ENCODE data around the gene YKT6.

DNA sequence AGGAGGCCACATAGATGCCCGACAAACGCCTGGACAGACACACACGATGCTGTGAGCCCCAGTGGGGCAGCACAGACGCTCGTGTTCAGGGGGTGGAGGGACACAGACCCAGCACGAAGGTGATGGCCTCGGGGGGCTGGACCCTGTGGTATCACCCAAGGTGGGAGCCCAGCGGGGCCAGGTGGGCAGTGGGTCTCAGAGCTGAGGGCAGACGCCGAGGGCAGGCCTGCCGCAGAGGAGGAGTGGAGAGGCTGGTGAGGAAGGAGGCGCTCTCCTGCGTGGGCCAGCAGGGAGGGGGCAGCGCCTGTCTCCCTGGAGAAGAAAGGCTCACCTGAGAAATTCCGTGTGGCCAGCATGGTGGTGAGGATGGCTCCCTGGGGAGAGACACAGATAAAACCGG is 39.6 kb downstream of the YKT6 start:
- TF ChIP-seq POLR2A (IDR thresholded peaks at IDR 0.05; ENCODE audit: low read depth, low read length) (no peak), POLR2AphosphoS5 (IDR thresholded peaks at IDR 0.05; ENCODE audit: insufficient read depth, low read depth, low read length) (no peak), EZH2 (IDR thresholded peaks at IDR 0.05; ENCODE audit: borderline replicate concordance, low read depth, low read length, severe bottlenecking) (no peak), MYC (IDR thresholded peaks at IDR 0.05; ENCODE audit: low read depth, low read length) (no peak), FOS (IDR thresholded peaks at IDR 0.05; ENCODE audit: borderline replicate concordance, insufficient read depth, low read length) (no peak), GATA2 (IDR thresholded peaks at IDR 0.05; ENCODE audit: insufficient read depth, insufficient read length, low read depth, low read length) (no peak), JUN (IDR thresholded peaks at IDR 0.05; ENCODE audit: borderline replicate concordance, insufficient read depth, insufficient read length, low read depth) (no peak)
- TF ChIP-seq, protein P1, sequence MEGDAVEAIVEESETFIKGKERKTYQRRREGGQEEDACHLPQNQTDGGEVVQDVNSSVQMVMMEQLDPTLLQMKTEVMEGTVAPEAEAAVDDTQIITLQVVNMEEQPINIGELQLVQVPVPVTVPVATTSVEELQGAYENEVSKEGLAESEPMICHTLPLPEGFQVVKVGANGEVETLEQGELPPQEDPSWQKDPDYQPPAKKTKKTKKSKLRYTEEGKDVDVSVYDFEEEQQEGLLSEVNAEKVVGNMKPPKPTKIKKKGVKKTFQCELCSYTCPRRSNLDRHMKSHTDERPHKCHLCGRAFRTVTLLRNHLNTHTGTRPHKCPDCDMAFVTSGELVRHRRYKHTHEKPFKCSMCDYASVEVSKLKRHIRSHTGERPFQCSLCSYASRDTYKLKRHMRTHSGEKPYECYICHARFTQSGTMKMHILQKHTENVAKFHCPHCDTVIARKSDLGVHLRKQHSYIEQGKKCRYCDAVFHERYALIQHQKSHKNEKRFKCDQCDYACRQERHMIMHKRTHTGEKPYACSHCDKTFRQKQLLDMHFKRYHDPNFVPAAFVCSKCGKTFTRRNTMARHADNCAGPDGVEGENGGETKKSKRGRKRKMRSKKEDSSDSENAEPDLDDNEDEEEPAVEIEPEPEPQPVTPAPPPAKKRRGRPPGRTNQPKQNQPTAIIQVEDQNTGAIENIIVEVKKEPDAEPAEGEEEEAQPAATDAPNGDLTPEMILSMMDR (IDR thresholded peaks at IDR 0.05; ENCODE audit: extremely low read depth in 1 of 2, insufficient read depth in 1 of 2, low read depth in 1 of 2, low read length in 2 of 2), result no peak
- TF ChIP-seq, protein P2, sequence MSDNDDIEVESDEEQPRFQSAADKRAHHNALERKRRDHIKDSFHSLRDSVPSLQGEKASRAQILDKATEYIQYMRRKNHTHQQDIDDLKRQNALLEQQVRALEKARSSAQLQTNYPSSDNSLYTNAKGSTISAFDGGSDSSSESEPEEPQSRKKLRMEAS (IDR thresholded peaks at IDR 0.05; ENCODE audit: insufficient read depth, insufficient read length), result no peak

All from endothelial cell of umbilical vein (primary cell).